ENCODE measurements around the gene CLEC16A. TPM values are rescaled to one million over a fixed set of nuclear protein-coding genes. Genes with fewer than 3 reads are reported as not detected.

CLEC16A gene
- total RNA-seq, 1 donor from 2014 or later = 14.6 TPM

DNA sequence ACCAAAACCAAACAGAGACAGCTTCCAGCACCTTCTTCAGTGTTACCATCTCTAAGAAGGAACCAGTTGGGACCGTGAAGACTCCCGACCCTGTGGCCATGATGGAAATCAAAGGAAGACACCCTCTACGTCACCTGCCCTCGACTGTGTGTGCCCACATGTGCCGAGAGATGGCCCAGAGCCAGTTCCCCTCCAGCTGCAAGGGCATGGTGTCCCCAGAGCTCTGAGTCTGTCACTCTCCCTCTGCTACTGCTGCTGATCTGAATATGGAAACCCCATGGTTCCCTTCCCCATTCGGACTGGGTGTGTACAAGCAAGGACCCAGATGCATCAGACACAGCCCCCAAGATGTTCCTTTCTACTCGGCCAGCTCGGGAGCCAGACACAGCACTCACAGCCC lies 235.2 kb downstream of the CLEC16A start:
- Histone ChIP-seq H3K9me3 (ENCODE audit: control insufficient read depth in 3 of 3, low read length in 3 of 3) (no peaks in the 10 kb centered on the region), H3K27me3 (ENCODE audit: control insufficient read depth in 3 of 3, insufficient read depth in 3 of 3, low read length in 3 of 3) (no peaks in the 10 kb centered on the region), H3K27ac (ENCODE audit: low read depth, low read length) (no peak overlapping the region), H3K36me3 (ENCODE audit: control insufficient read depth in 3 of 3, insufficient read depth in 3 of 3, low read length in 3 of 3) (peaks cover 6 to 18% (median 7%) of the 10 kb centered on the region in 3 donors), H3K4me3 (ENCODE audit: low read length in 3 of 3) (no peak overlapping the region), H3K9ac (ENCODE audit: low read depth in 1 of 3, low read length in 3 of 3) (no peak overlapping the region), H3K4me1 (ENCODE audit: control insufficient read depth in 3 of 3, insufficient read depth in 3 of 3, low read length in 3 of 3) (peaks cover 5 to 7% (median 6%) of the 10 kb centered on the region in 3 donors)

DNA sequence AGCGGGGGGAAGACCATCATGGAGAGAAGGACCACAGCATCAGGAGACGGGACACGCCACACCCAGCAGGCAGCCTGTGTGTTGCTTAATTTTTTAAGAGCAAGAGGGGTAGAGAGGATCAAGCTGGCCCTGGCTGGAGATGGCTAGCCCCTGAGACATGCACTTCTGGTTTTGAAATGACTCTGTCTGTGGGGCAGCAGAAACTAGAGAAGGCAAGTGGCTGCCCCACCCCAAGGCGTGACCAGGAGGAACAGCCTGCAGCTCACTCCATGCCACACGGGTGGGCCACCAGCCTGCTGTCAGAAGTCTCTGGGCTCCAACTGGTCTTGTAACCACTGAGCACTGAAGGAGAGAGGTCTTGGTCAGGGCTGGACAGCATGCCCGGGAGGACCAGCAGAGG lies 236.1 kb downstream of the CLEC16A start:
- no peaks in the 10 kb centered on the region for H3K9me3 ChIP-seq (ENCODE audit: control insufficient read depth in 3 of 3, low read length in 3 of 3)
- H3K36me3 ChIP-seq (ENCODE audit: control insufficient read depth in 3 of 3, insufficient read depth in 3 of 3, low read length in 3 of 3) = peaks cover 6 to 18% (median 7%) of the 10 kb centered on the region in 3 donors
- H3K9ac ChIP-seq (ENCODE audit: low read depth in 1 of 3, low read length in 3 of 3) = no peak overlapping the region
- H3K4me1 ChIP-seq (ENCODE audit: control insufficient read depth in 3 of 3, insufficient read depth in 3 of 3, low read length in 3 of 3) = peaks cover 5 to 7% (median 6%) of the 10 kb centered on the region in 3 donors
- H3K27me3 ChIP-seq (ENCODE audit: control insufficient read depth in 3 of 3, insufficient read depth in 3 of 3, low read length in 3 of 3) = no peaks in the 10 kb centered on the region
- no peak overlapping the region for H3K4me3 ChIP-seq (ENCODE audit: low read length in 3 of 3)
- H3K27ac ChIP-seq (ENCODE audit: low read depth, low read length) = no peak overlapping the region

DNA sequence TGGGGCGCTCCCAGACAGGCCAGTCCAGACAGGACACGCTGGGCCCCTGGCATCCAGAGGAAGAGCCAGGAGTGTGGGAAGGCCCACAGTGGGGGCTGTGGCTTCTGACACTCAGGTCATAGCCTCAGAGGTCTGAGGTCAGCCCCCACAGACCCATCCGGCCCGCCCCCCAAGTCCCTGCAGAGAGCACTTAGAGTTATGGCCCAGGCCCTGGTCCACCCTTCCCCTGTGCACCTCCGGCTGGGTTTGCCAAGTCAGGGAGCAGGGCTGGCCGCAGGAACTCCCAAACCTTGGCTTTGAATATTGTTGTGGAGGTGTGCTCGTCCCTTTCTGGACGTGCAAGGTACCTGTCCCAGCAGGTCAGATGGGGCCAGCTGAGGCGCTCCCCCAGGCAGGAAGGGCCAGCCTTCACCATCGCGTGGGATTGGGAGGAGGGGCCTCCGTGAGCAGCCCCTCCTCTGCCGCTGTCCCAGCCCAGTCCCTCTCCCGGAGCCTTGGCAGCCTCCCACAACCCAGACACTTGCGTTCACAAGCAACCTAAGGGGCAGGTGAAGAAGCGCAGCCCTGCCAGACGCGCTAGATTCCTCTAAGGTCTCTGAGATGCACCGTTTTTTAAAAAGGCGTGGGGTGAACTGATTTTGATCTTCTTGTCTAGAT lies 237.0 kb downstream of the CLEC16A start:
- H3K9ac ChIP-seq (ENCODE audit: low read depth in 1 of 3, low read length in 3 of 3) = no peak overlapping the region
- no peaks in the 10 kb centered on the region for H3K27me3 ChIP-seq (ENCODE audit: control insufficient read depth in 3 of 3, insufficient read depth in 3 of 3, low read length in 3 of 3)
- no peak overlapping the region for H3K27ac ChIP-seq (ENCODE audit: low read depth, low read length)
- peaks cover 5 to 7% (median 6%) of the 10 kb centered on the region in 3 donors for H3K4me1 ChIP-seq (ENCODE audit: control insufficient read depth in 3 of 3, insufficient read depth in 3 of 3, low read length in 3 of 3)
- no peak overlapping the region for H3K4me3 ChIP-seq (ENCODE audit: low read length in 3 of 3)
- peaks cover 6 to 18% (median 7%) of the 10 kb centered on the region in 3 donors for H3K36me3 ChIP-seq (ENCODE audit: control insufficient read depth in 3 of 3, insufficient read depth in 3 of 3, low read length in 3 of 3)
- no peaks in the 10 kb centered on the region for H3K9me3 ChIP-seq (ENCODE audit: control insufficient read depth in 3 of 3, low read length in 3 of 3)

DNA sequence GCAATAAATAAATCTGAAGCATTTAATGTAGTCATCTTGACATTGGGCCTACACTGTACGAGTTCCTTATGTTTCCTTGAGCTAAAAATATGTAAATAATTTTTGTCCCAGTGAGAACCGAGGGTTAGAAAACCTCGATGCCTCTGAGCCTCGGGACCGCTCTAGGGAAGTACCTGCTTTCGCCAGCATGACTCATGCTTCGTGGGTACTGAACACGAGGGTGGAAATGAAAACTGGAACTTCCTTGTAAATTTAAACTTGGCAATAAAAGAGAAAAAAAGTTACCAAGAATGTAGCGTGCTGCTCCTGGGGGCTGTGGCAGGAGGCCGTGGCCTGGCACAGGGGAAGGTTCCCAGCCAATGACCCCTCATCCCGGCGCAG lies 237.5 kb downstream of the CLEC16A start:
- Histone ChIP-seq H3K9me3 (ENCODE audit: control insufficient read depth in 3 of 3, low read length in 3 of 3) (no peaks in the 10 kb centered on the region), H3K9ac (ENCODE audit: low read depth in 1 of 3, low read length in 3 of 3) (no peak overlapping the region), H3K27ac (ENCODE audit: low read depth, low read length) (no peak overlapping the region), H3K27me3 (ENCODE audit: control insufficient read depth in 3 of 3, insufficient read depth in 3 of 3, low read length in 3 of 3) (no peaks in the 10 kb centered on the region), H3K4me1 (ENCODE audit: control insufficient read depth in 3 of 3, insufficient read depth in 3 of 3, low read length in 3 of 3) (peaks cover 5 to 7% (median 6%) of the 10 kb centered on the region in 3 donors), H3K4me3 (ENCODE audit: low read length in 3 of 3) (no peak overlapping the region), H3K36me3 (ENCODE audit: control insufficient read depth in 3 of 3, insufficient read depth in 3 of 3, low read length in 3 of 3) (peaks cover 6 to 18% (median 7%) of the 10 kb centered on the region in 3 donors)

DNA sequence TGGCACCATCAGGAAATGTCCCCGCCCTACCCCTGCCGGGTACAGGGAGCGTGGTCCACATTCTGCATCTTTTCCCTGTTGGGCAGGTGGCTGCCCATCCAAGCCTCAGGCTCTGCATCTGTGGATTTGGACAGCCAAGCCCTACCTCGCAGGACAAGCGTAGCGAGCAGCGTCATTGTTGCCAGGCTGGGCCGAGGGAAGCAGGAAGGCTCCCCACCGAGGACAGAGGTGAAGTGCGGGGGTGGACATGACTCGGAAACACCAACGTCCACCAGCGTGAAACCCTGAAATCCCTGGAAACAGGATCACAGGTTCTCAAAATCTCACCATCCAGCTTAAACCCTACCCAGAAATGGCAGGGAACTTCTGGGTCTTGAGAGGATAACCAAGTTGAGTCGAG lies 238.0 kb downstream of the CLEC16A start:
- Histone ChIP-seq H3K4me3 (ENCODE audit: low read length in 3 of 3) (no peak overlapping the region), H3K9me3 (ENCODE audit: control insufficient read depth in 3 of 3, low read length in 3 of 3) (no peaks in the 10 kb centered on the region), H3K27me3 (ENCODE audit: control insufficient read depth in 3 of 3, insufficient read depth in 3 of 3, low read length in 3 of 3) (no peaks in the 10 kb centered on the region), H3K9ac (ENCODE audit: low read depth in 1 of 3, low read length in 3 of 3) (no peak overlapping the region), H3K36me3 (ENCODE audit: control insufficient read depth in 3 of 3, insufficient read depth in 3 of 3, low read length in 3 of 3) (peaks cover 6 to 18% (median 7%) of the 10 kb centered on the region in 3 donors), H3K27ac (ENCODE audit: low read depth, low read length) (no peak overlapping the region), H3K4me1 (ENCODE audit: control insufficient read depth in 3 of 3, insufficient read depth in 3 of 3, low read length in 3 of 3) (peaks cover 5 to 7% (median 6%) of the 10 kb centered on the region in 3 donors)

DNA sequence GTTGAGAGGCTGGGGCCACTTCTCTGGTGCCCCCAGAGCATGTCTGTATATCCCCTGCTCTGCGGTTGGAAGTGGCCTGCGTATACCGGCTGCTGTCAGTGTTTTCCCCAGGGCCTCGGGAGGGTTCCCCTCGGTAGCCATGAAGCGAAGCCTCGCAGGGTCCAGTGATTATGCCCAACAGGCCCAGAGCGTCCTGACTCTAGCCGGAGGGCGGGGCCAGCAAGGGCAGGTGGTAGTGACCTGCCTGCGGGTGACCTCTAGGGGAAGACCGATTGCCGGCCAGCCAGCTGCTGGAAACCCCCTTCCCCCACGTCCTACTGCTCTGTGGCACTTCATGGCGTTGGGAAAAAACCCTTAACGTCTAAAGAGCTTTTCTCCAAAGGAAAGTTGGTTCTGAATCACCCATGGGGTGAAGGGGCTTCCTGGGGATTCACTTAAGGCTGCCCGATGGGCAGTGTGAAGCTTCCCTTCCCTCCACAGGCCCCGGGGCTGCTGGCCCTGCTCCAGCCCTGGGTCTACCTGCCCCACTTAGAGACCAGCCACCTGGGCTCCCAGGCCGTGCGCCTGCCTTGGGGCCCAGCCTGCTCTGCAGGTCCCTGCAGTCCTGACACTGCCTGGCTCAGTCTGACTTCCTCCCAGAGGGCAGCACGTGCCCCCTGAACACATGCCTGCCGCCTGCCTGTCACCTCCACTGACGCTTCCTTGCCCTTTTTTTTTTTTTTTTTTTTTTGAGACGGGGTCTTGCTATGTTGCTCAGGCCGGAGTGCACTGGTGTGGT lies 238.9 kb downstream of the CLEC16A start:
- no peak overlapping the region for H3K4me3 ChIP-seq (ENCODE audit: low read length in 3 of 3)

DNA sequence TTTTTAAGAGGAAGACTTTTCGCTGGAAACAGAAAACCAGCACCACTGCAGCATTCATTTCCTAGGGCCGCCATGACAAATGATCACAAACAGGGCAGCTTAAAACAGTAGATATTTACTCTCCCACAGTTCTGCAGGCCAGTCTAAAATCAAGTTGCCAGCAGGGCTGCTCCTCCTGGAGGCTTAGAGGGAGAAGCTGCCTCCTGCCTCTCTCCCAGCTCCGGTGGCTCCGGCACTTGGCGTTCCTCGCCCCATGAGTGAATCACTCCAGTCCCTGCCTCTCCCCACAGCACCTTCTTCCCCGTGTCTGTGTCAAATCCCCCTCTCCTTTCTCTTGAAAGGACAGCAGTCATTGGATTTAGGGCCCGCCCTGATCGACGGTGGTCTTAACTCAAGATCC lies 239.6 kb downstream of the CLEC16A start:
- H3K27me3 ChIP-seq (ENCODE audit: control insufficient read depth in 3 of 3, insufficient read depth in 3 of 3, low read length in 3 of 3) = no peaks in the 10 kb centered on the region
- H3K4me3 ChIP-seq (ENCODE audit: low read length in 3 of 3) = no peak overlapping the region
- H3K4me1 ChIP-seq (ENCODE audit: control insufficient read depth in 3 of 3, insufficient read depth in 3 of 3, low read length in 3 of 3) = peaks cover 5 to 7% (median 6%) of the 10 kb centered on the region in 3 donors
- peaks cover 6 to 11% (median 7%) of the 10 kb centered on the region in 3 donors for H3K36me3 ChIP-seq (ENCODE audit: control insufficient read depth in 3 of 3, insufficient read depth in 3 of 3, low read length in 3 of 3)
- no peak overlapping the region for H3K27ac ChIP-seq (ENCODE audit: low read depth, low read length)
- no peak overlapping the region for H3K9ac ChIP-seq (ENCODE audit: low read depth in 1 of 3, low read length in 3 of 3)
- no peaks in the 10 kb centered on the region for H3K9me3 ChIP-seq (ENCODE audit: control insufficient read depth in 3 of 3, low read length in 3 of 3)

More for the DNA sequence above, 238.9 kb downstream of the CLEC16A start:
- Histone ChIP-seq H3K27me3 (ENCODE audit: control insufficient read depth in 3 of 3, insufficient read depth in 3 of 3, low read length in 3 of 3) (no peaks in the 10 kb centered on the region), H3K4me1 (ENCODE audit: control insufficient read depth in 3 of 3, insufficient read depth in 3 of 3, low read length in 3 of 3) (peaks cover 5 to 7% (median 6%) of the 10 kb centered on the region in 3 donors), H3K36me3 (ENCODE audit: control insufficient read depth in 3 of 3, insufficient read depth in 3 of 3, low read length in 3 of 3) (peaks cover 6 to 16% (median 7%) of the 10 kb centered on the region in 3 donors), H3K9me3 (ENCODE audit: control insufficient read depth in 3 of 3, low read length in 3 of 3) (no peaks in the 10 kb centered on the region), H3K27ac (ENCODE audit: low read depth, low read length) (no peak overlapping the region), H3K9ac (ENCODE audit: low read depth in 1 of 3, low read length in 3 of 3) (no peak overlapping the region)

DNA sequence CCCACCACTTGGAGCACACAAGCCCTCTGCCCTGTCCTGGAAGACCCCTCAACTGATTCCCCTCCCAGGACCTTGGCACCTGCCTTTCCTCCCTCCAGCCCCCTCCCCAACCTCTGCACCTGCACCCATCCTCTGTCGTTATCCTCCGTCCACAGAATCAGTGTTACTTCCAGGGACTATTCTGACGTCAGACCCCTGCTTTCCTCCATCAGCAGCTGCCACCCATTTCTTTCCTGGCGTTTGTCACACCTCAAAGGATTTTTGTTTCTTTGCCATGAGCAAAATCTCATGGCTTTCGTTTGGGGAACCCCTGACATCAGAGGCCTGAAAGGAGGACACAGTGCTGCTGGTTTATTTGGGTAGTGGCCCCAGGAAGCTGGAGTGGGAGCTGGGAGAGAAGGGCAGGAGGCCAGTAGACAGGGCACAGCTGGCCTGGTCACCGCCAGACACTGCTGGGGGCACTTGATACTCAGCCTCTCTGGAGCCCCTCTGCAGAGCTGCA lies 243.2 kb downstream of the CLEC16A start:
- no peak overlapping the region for H3K9ac ChIP-seq (ENCODE audit: low read depth in 1 of 3, low read length in 3 of 3)
- H3K27me3 ChIP-seq (ENCODE audit: control insufficient read depth in 3 of 3, insufficient read depth in 3 of 3, low read length in 3 of 3) = no peaks in the 10 kb centered on the region
- H3K36me3 ChIP-seq (ENCODE audit: control insufficient read depth in 3 of 3, insufficient read depth in 3 of 3, low read length in 3 of 3) = no peaks in the 10 kb centered on the region
- no peaks in the 10 kb centered on the region for H3K9me3 ChIP-seq (ENCODE audit: control insufficient read depth in 3 of 3, low read length in 3 of 3)
- no peak overlapping the region for H3K27ac ChIP-seq (ENCODE audit: low read depth, low read length)
- H3K4me1 ChIP-seq (ENCODE audit: control insufficient read depth in 3 of 3, insufficient read depth in 3 of 3, low read length in 3 of 3) = peaks cover 5 to 7% (median 6%) of the 10 kb centered on the region in 3 donors
- no peak overlapping the region for H3K4me3 ChIP-seq (ENCODE audit: low read length in 3 of 3)

DNA sequence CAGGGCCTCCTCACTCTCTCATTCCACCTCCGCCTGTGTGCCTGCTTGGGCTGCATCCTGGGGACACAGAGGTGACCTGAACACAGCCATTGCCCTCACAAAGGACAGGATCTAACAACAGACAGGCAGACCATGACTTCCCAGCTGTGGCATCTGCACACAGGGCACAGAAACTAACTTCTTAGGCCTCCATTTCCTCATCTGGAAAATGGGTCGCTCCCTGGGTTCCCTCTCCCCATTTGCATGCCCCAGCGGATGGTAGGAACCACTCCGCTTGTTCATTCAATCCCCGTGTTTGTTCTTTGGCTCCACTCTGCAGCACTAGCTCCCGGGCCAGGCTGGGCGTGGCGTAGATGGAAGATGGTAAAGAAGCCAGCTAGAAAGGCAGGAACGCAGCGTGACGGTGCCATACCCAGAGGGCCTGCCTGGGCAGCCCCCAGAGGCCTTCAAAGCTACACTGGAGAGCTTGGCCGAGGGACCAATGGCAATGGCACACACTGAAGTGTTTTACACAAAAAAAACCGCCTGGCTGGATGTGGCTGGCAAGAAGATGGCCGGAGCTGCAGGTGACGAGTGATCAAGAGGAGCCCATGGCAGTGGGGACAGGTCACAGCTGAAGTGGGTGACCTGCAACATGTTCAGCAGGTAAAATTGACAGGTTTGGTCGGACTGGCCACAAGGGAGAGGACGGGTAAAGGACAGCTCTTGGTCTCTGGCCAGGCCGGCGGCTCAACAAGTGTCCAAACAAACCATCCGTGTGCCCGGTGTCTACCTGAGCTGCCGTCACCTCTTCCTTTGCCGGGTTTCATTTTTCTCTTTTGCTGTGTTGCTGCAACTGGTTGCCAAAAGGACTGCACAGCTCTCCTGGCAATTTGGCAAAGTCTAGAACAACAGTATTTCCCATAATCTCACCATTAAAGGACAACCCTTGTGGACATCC lies 244.7 kb downstream of the CLEC16A start:
- Histone ChIP-seq H3K4me1 (ENCODE audit: control insufficient read depth in 3 of 3, insufficient read depth in 3 of 3, low read length in 3 of 3) (peaks cover 2 to 5% (median 3%) of the 10 kb centered on the region in 3 donors), H3K4me3 (ENCODE audit: low read length in 3 of 3) (no peak overlapping the region)

More for the DNA sequence above, 244.7 kb downstream of the CLEC16A start:
- no peaks in the 10 kb centered on the region for H3K36me3 ChIP-seq (ENCODE audit: control insufficient read depth in 3 of 3, insufficient read depth in 3 of 3, low read length in 3 of 3)
- no peak overlapping the region for H3K27ac ChIP-seq (ENCODE audit: low read depth, low read length)
- H3K9ac ChIP-seq (ENCODE audit: low read depth in 1 of 3, low read length in 3 of 3) = no peak overlapping the region
- H3K9me3 ChIP-seq (ENCODE audit: control insufficient read depth in 3 of 3, low read length in 3 of 3) = no peaks in the 10 kb centered on the region
- no peaks in the 10 kb centered on the region for H3K27me3 ChIP-seq (ENCODE audit: control insufficient read depth in 3 of 3, insufficient read depth in 3 of 3, low read length in 3 of 3)

Data from skeletal muscle tissue (tissue), 4 donors.